Retinal pigment epithelial cell (primary cell): ENCODE data around the gene RPS21.
A peak's percentile ranks its signal among the peaks of the same experiment; 100 is the strongest.

ENCODE experiments used
- DNase-seq: peaks from one replicate; pipeline ENCODE4 v3.0.0-alpha.2; 2010; ENCODE audit warnings: low read depth
- H3K4me3 ChIP-seq: 2 replicates; pipeline ENCODE4 v1.5.1; 2011; ENCODE audit warnings: mild to moderate bottlenecking, low read length, control low read depth, moderate library complexity
- CTCF ChIP-seq: conservative IDR thresholded peaks from 2 replicates; pipeline ENCODE4 v1.5.1; 2011; ENCODE audit warnings: low read depth, low read length, control low read depth, inconsistent platforms

The RPS21 gene

GRCh38 chr20:62350098-62350628 is 36.7 kb upstream of the RPS21 start:
- no peak overlapping the region for H3K4me3 ChIP-seq
- no peak for DNase-seq
- no peak for TF ChIP-seq CTCF

GRCh38 chr20:62350629-62351422 is 36.1 kb upstream of the RPS21 start:
- TF ChIP-seq CTCF, result no peak
- no peak for DNase-seq
- H3K4me3 ChIP-seq, result no peak overlapping the region

- no peak for TF ChIP-seq CTCF
- H3K4me3 ChIP-seq, result no peak overlapping the region
- DNase-seq, result no peak
Measured at GRCh38 chr20:62351469-62352401, 35.2 kb upstream of the RPS21 start.

- H3K4me3 ChIP-seq, result no peak overlapping the region
- peak; percentile 30 for TF ChIP-seq CTCF
- no peak for DNase-seq
Measured at GRCh38 chr20:62352402-62353288, 34.3 kb upstream of the RPS21 start.

- DNase-seq, result no peak
- TF ChIP-seq CTCF, result no peak
- no peak overlapping the region for H3K4me3 ChIP-seq
Measured at GRCh38 chr20:62353289-62354030, 33.4 kb upstream of the RPS21 start.
